H9 (cell line): ENCODE data around the gene RCSD1. TPM values are rescaled to one million over a fixed set of nuclear protein-coding genes. Genes with fewer than 3 reads are reported as not detected.

Source experiments
- DNase-seq: peaks from one replicate; pipeline ENCODE4 v3.0.0-alpha.2; 2017
- H2AFZ ChIP-seq: one replicate; pipeline ENCODE4 v1.6.1; 2013; ENCODE audit warnings: mild to moderate bottlenecking, low read length, control low read depth, moderate library complexity
- H2AK5ac ChIP-seq: 2 replicates; pipeline ENCODE4 v1.6.1; 2013; ENCODE audit warnings: low read length, control low read depth, mixed read lengths; ENCODE audit not compliant: insufficient read length
- H2BK120ac ChIP-seq: one replicate; pipeline ENCODE4 v1.6.1; 2013; ENCODE audit warnings: low read depth, mild to moderate bottlenecking, low read length, control low read depth, inconsistent platforms; ENCODE audit not compliant: poor library complexity, severe bottlenecking
- H2BK12ac ChIP-seq: 2 replicates; pipeline ENCODE4 v1.6.1; 2013; ENCODE audit warnings: low read length, control low read depth, mixed read lengths, low read depth; ENCODE audit not compliant: insufficient read length
- H2BK15ac ChIP-seq: 2 replicates; pipeline ENCODE4 v1.6.1; 2013; ENCODE audit warnings: low read depth, low read length, control low read depth
- H2BK20ac ChIP-seq: one replicate; pipeline ENCODE4 v1.6.1; 2013; ENCODE audit warnings: low read depth, mild to moderate bottlenecking, low read length, control low read depth, inconsistent platforms; ENCODE audit not compliant: poor library complexity, severe bottlenecking
- H2BK5ac ChIP-seq: 2 replicates; pipeline ENCODE4 v1.6.1; 2013; ENCODE audit warnings: low read length, control low read depth, mixed read lengths; ENCODE audit not compliant: insufficient read length
- H3K14ac ChIP-seq: 2 replicates; pipeline ENCODE4 v1.6.1; 2013; ENCODE audit warnings: low read length, control low read depth; ENCODE audit not compliant: insufficient read depth
- H3K18ac ChIP-seq: 2 replicates; pipeline ENCODE4 v1.6.1; 2013; ENCODE audit warnings: low read depth, mild to moderate bottlenecking, mixed read lengths, low read length, control low read depth; ENCODE audit not compliant: insufficient read length
- H3K23ac ChIP-seq: 2 replicates; pipeline ENCODE4 v1.6.1; 2013; ENCODE audit warnings: low read length, control low read depth, mixed read lengths, low read depth; ENCODE audit not compliant: insufficient read length
- H3K23me2 ChIP-seq: 2 replicates; pipeline ENCODE4 v1.6.1; 2013; ENCODE audit warnings: low read depth, mild to moderate bottlenecking, mixed read lengths, low read length, control low read depth; ENCODE audit not compliant: insufficient read length, poor library complexity, severe bottlenecking
- H3K27ac ChIP-seq: 2 replicates; pipeline ENCODE4 v1.5.1; 2013; ENCODE audit warnings: low read length, control low read depth, mixed read lengths, low read depth; ENCODE audit not compliant: insufficient read length
- H3K27me3 ChIP-seq: 2 replicates; pipeline ENCODE4 v1.6.1; 2013; ENCODE audit warnings: low read length, control low read depth, inconsistent platforms; ENCODE audit not compliant: insufficient read depth
- H3K4ac ChIP-seq: 2 replicates; pipeline ENCODE4 v1.6.1; 2013; ENCODE audit warnings: low read depth, mild to moderate bottlenecking, control low read depth, inconsistent platforms, low read length, moderate library complexity
- H3K4me1 ChIP-seq: 2 replicates; pipeline ENCODE4 v1.6.1; 2013; ENCODE audit warnings: low read length, control low read depth, inconsistent platforms; ENCODE audit not compliant: insufficient read depth
- H3K4me2 ChIP-seq: 2 replicates; pipeline ENCODE4 v1.6.1; 2013; ENCODE audit warnings: low read length, control low read depth, mixed read lengths; ENCODE audit not compliant: insufficient read length, insufficient read depth
- H3K56ac ChIP-seq: 2 replicates; pipeline ENCODE4 v1.6.1; 2013; ENCODE audit warnings: low read depth, mild to moderate bottlenecking, mixed read lengths, low read length, control low read depth; ENCODE audit not compliant: insufficient read length
- H3K79me1 ChIP-seq: 2 replicates; pipeline ENCODE4 v1.6.1; 2013; ENCODE audit warnings: low read depth, mild to moderate bottlenecking, moderate library complexity, low read length, control low read depth, inconsistent platforms; ENCODE audit not compliant: insufficient read depth, poor library complexity, severe bottlenecking
- H3K79me2 ChIP-seq: 2 replicates; pipeline ENCODE4 v1.6.1; 2013; ENCODE audit warnings: low read length, control low read depth, inconsistent platforms; ENCODE audit not compliant: insufficient read depth
- H3K9ac ChIP-seq: 2 replicates; pipeline ENCODE4 v1.6.1; 2013; ENCODE audit warnings: low read length, control low read depth, mixed read lengths; ENCODE audit not compliant: insufficient read length; ENCODE audit errors: extremely low read depth
- H3K9me3 ChIP-seq: one replicate; pipeline ENCODE4 v1.6.1; 2013; ENCODE audit warnings: low read depth, low read length, inconsistent platforms; ENCODE audit not compliant: control insufficient read depth
- H3T11ph ChIP-seq: one replicate; pipeline ENCODE4 v1.6.1; 2013; ENCODE audit warnings: mild to moderate bottlenecking, low read length, control low read depth, inconsistent platforms
- H4K20me1 ChIP-seq: one replicate; pipeline ENCODE4 v1.6.1; 2013; ENCODE audit not compliant: control insufficient read depth, insufficient read length, insufficient read depth
- H4K5ac ChIP-seq: 2 replicates; pipeline ENCODE4 v1.6.1; 2013; ENCODE audit warnings: low read depth, mild to moderate bottlenecking, mixed read lengths, low read length, control low read depth; ENCODE audit not compliant: insufficient read length
- H4K8ac ChIP-seq: replicated peaks from 2 replicates; pipeline ENCODE4 v1.6.1; 2013; ENCODE audit warnings: low read length, control low read depth, mixed read lengths, low read depth; ENCODE audit not compliant: insufficient read length
- H4K91ac ChIP-seq: 2 replicates; pipeline ENCODE4 v1.6.1; 2013; ENCODE audit warnings: low read depth, mild to moderate bottlenecking, moderate library complexity, mixed read lengths, low read length, control low read depth; ENCODE audit not compliant: insufficient read length
- H3K27ac Mint-ChIP-seq, 3 experiments: 2 replicates in 2 of 3; 3 replicates in 1 of 3; pipeline ENCODE4 v1.8.0; 2020 to 2021; ENCODE audit warnings: mixed read lengths in 3 of 3, mild to moderate bottlenecking in 1 of 3, moderate library complexity in 1 of 3
- H3K27me3 Mint-ChIP-seq: 2 replicates; pipeline ENCODE4 v1.8.0; 2021; ENCODE audit warnings: low read depth, mild to moderate bottlenecking, moderate library complexity, mixed read lengths
- H3K36me3 Mint-ChIP-seq, 3 experiments: 2 replicates in 2 of 3; 3 replicates in 1 of 3; pipeline ENCODE4 v1.8.0; 2020 to 2021; ENCODE audit warnings: low read depth in 3 of 3, mixed read lengths in 3 of 3; ENCODE audit not compliant: insufficient read depth in 1 of 3
- H3K4me1 Mint-ChIP-seq, 2 experiments: 2 replicates each; pipeline ENCODE4 v1.8.0; 2020; ENCODE audit warnings: mixed read lengths in 2 of 2
- H3K4me3 Mint-ChIP-seq, 2 experiments: 2 replicates in 1 of 2; 3 replicates in 1 of 2; pipeline ENCODE4 v1.8.0; 2020 to 2021; ENCODE audit warnings: mild to moderate bottlenecking in 2 of 2, mixed read lengths in 2 of 2, moderate library complexity in 1 of 2
- H3K9me3 Mint-ChIP-seq, 2 experiments: 2 replicates in 1 of 2; 3 replicates in 1 of 2; pipeline ENCODE4 v1.8.0; 2020; ENCODE audit warnings: mild to moderate bottlenecking in 2 of 2, mixed read lengths in 2 of 2, moderate library complexity in 1 of 2
- CTCF ChIP-seq: fragments of 200-600 bp; sonication (generic); conservative IDR thresholded peaks from 3 replicates; pipeline ENCODE4 v1.8.0; 2021; ENCODE audit warnings: antibody characterized with exemption, mild to moderate bottlenecking
- WGBS: extraction: QIAGEN DNeasy Blood & Tissue Kit; methylation state at CpG from one replicate; pipeline ENCODE4 v1.1.7; 2013; ENCODE audit warnings: missing lambda C conversion rate, low lambda C conversion rate, mixed read lengths; ENCODE audit not compliant: insufficient read length; ENCODE audit errors: extremely low coverage; 5-methylcytosine and 5-hydroxymethylcytosine counted together
- total RNA-seq: library from RNA; stranded (reverse); gene quantifications from 2 replicates; pipeline ENCODE4 v1.2.1, GENCODE V29; 2021

Gene RCSD1
- total RNA-seq, 1 experiment from 2014 or later, result 0.13 TPM

GRCh38 chr1:167631386-167631935 is 1.4 kb downstream of the RCSD1 start:
- H2BK20ac ChIP-seq, result no peak overlapping the region
- no peaks in the 10 kb centered on the region for H3K9me3 Mint-ChIP-seq
- H4K20me1 ChIP-seq, result no peaks in the 10 kb centered on the region
- H3K79me1 ChIP-seq, result no peaks in the 10 kb centered on the region
- H3K27me3 ChIP-seq, result peaks cover 24% of the 10 kb centered on the region
- no peak overlapping the region for H3K23ac ChIP-seq
- no peak overlapping the region for H3K4me3 Mint-ChIP-seq
- H3K4ac ChIP-seq, result no peak overlapping the region
- H2BK5ac ChIP-seq, result no peak overlapping the region
- no peak overlapping the region for H4K8ac ChIP-seq
- H2BK120ac ChIP-seq, result no peak overlapping the region
- H3K9me3 ChIP-seq, result no peaks in the 10 kb centered on the region
- H2AFZ ChIP-seq, result no peak overlapping the region
- no peak overlapping the region for H3K56ac ChIP-seq
- no peak overlapping the region for H2BK12ac ChIP-seq
- no peak for DNase-seq
- no peak overlapping the region for H2AK5ac ChIP-seq
- H3K27me3 Mint-ChIP-seq, result peaks cover 89% of the 10 kb centered on the region
- no CpG with 5 or more reads among the region's 3 CpGs for WGBS
- peaks cover 25 to 27% of the 10 kb centered on the region in 2 experiments for H3K4me1 Mint-ChIP-seq
- no peak overlapping the region for H3K9ac ChIP-seq
- TF ChIP-seq CTCF, result no peak
- H4K5ac ChIP-seq, result no peak overlapping the region
- H3K4me1 ChIP-seq, result peaks cover 13% of the 10 kb centered on the region; the same call in 1 of the 2 replicates
- no peak overlapping the region for H3K27ac Mint-ChIP-seq
- no peak overlapping the region for H3K4me2 ChIP-seq
- H3K14ac ChIP-seq, result no peak overlapping the region
- H3K27ac ChIP-seq, result no peak overlapping the region
- H4K91ac ChIP-seq, result no peak overlapping the region
- no peak overlapping the region for H2BK15ac ChIP-seq
- peaks cover 8% of the 10 kb centered on the region for H3K23me2 ChIP-seq
- peaks cover 0 to 2% (median 0%) of the 10 kb centered on the region in 3 experiments; a peak in 2 of 7 replicates for H3K36me3 Mint-ChIP-seq
- H3K79me2 ChIP-seq, result no peaks in the 10 kb centered on the region
- H3K18ac ChIP-seq, result no peak overlapping the region
- no peak overlapping the region for H3T11ph ChIP-seq
